MCF 10A (cell line): ENCODE data around the gene TCF4. TPM values are rescaled to one million over a fixed set of nuclear protein-coding genes. Genes with fewer than 3 reads are reported as not detected.

Experiments
- BruUV-seq: library from RNA; stranded (reverse); fragments of 400-500 nt; replicated peaks from 2 replicates; lab custom pipeline; 2021; lab: Mats Ljungman, UMichigan
- CTCF ChIA-PET: fragments of 300-600 bp; sonication (Branson Sonifier 250); formaldehyde crosslinking; extraction: SDS; loops from one replicate; lab custom pipeline; 2021; ENCODE audit warnings: antibody characterized with exemption, inconsistent platforms; lab: Yijun Ruan, JAX
- POLR2A ChIA-PET: fragments of 300-600, 350-650 bp; sonication (Branson Sonifier 250); formaldehyde crosslinking; extraction: SDS; loops from one replicate; lab custom pipeline; 2020; ENCODE audit warnings: antibody characterized with exemption, inconsistent platforms; lab: Yijun Ruan, JAX
- DNase-seq: peaks from one replicate; pipeline ENCODE4 v3.0.0-alpha.2; 2018; ENCODE audit not compliant: unreplicated experiment
- H3K27ac Mint-ChIP-seq: one replicate; pipeline ENCODE4 v1.8.0; 2022; ENCODE audit warnings: mild to moderate bottlenecking, low read depth, mixed read lengths; ENCODE audit not compliant: unreplicated experiment
- H3K27me3 Mint-ChIP-seq: one replicate; pipeline ENCODE4 v1.8.0; 2022; ENCODE audit warnings: mixed read lengths; ENCODE audit not compliant: insufficient read depth, unreplicated experiment
- H3K36me3 Mint-ChIP-seq: one replicate; pipeline ENCODE4 v1.8.0; 2022; ENCODE audit warnings: mild to moderate bottlenecking, moderate library complexity, mixed read lengths; ENCODE audit not compliant: insufficient read depth, unreplicated experiment
- H3K4me1 Mint-ChIP-seq: one replicate; pipeline ENCODE4 v1.8.0; 2022; ENCODE audit warnings: mixed read lengths; ENCODE audit not compliant: insufficient read depth, unreplicated experiment
- H3K4me3 Mint-ChIP-seq: one replicate; pipeline ENCODE4 v1.8.0; 2022; ENCODE audit warnings: mild to moderate bottlenecking, moderate library complexity, mixed read lengths; ENCODE audit not compliant: unreplicated experiment
- H3K9me3 Mint-ChIP-seq: one replicate; pipeline ENCODE4 v1.8.0; 2022; ENCODE audit warnings: mixed read lengths; ENCODE audit not compliant: unreplicated experiment
- CTCF ChIP-seq: fragments of 200-600 bp; IDR thresholded peaks from one replicate; pipeline ENCODE4 v1.8.0; 2022; ENCODE audit warnings: antibody characterized with exemption, mild to moderate bottlenecking; ENCODE audit not compliant: unreplicated experiment
- intact Hi-C: fragments of 100-400 bp; cut with micrococcal nuclease; formaldehyde crosslinking; loops from 2 replicates; pipeline ENCODE4 v1.14.1; 2022
- total RNA-seq: library from RNA; stranded (reverse); gene quantifications from 2 replicates; pipeline ENCODE4 v1.2.3, GENCODE V29; 2022

Gene TCF4
- total RNA-seq, 1 experiment from 2014 or later = 6.2 TPM

- H3K4me1 Mint-ChIP-seq = no peaks in the 10 kb centered on the region
Observed at GRCh38 chr18:55608497-55608896, 20.5 kb upstream of the TCF4 start.

GRCh38 chr18:55607773-55608172, 19.8 kb upstream of the TCF4 start:
- intact Hi-C loops = no loop called here
- TF ChIP-seq CTCF = no peak
- H3K4me1 Mint-ChIP-seq = no peaks in the 10 kb centered on the region
- H3K4me3 Mint-ChIP-seq = no peak overlapping the region
- H3K27ac Mint-ChIP-seq = no peak overlapping the region
- no TSS peak for BruUV-seq
- no peaks in the 10 kb centered on the region for H3K36me3 Mint-ChIP-seq
- no peaks in the 10 kb centered on the region for H3K27me3 Mint-ChIP-seq
- CTCF ChIA-PET = interaction anchor here (0.6 kb wide), 1 partner anchor 245 kb away, joined by 4 read pairs; no protein-coding TSS in a partner anchor
- POLR2A ChIA-PET = interaction anchor here (0.7 kb wide), 1 partner anchor 94 kb away, joined by 4 read pairs; no protein-coding TSS in a partner anchor
- H3K9me3 Mint-ChIP-seq = no peaks in the 10 kb centered on the region
- DNase-seq = no peak

More at GRCh38 chr18:55608497-55608896, 20.5 kb upstream of the TCF4 start:
- POLR2A ChIA-PET = interaction anchor here (0.7 kb wide), 1 partner anchor 95 kb away, joined by 4 read pairs; no protein-coding TSS in a partner anchor
- intact Hi-C loops = no loop called here
- Mint-ChIP-seq H3K9me3 (no peaks in the 10 kb centered on the region), H3K27me3 (no peaks in the 10 kb centered on the region), H3K4me3 (no peak overlapping the region), H3K36me3 (no peaks in the 10 kb centered on the region), H3K27ac (no peak overlapping the region)
- BruUV-seq = no TSS peak
- no peak for DNase-seq
- CTCF ChIA-PET = interaction anchor here (0.6 kb wide), 1 partner anchor 245 kb away, joined by 4 read pairs; no protein-coding TSS in a partner anchor
- TF ChIP-seq CTCF = no peak

- TF ChIP-seq CTCF = no peak
- CTCF ChIA-PET = no interaction called here
- Mint-ChIP-seq H3K27ac (no peak overlapping the region), H3K4me1 (no peaks in the 10 kb centered on the region), H3K9me3 (no peaks in the 10 kb centered on the region), H3K4me3 (no peak overlapping the region), H3K36me3 (no peaks in the 10 kb centered on the region), H3K27me3 (no peaks in the 10 kb centered on the region)
- DNase-seq = no peak
- intact Hi-C loops = no loop called here
- no TSS peak for BruUV-seq
- POLR2A ChIA-PET = no interaction called here
Observed at GRCh38 chr18:55605733-55606338, 17.8 kb upstream of the TCF4 start.

GRCh38 chr18:55603775-55604174, 15.8 kb upstream of the TCF4 start:
- intact Hi-C loops = no loop called here
- no peak for TF ChIP-seq CTCF
- BruUV-seq = no TSS peak
- no peaks in the 10 kb centered on the region for H3K9me3 Mint-ChIP-seq
- H3K4me1 Mint-ChIP-seq = no peaks in the 10 kb centered on the region
- no peaks in the 10 kb centered on the region for H3K36me3 Mint-ChIP-seq
- ChIA-PET POLR2A (no interaction called here), CTCF (interaction anchor here (0.6 to 1.0 kb wide), 2 partner anchors 15 to 25 kb away, joined by 3 read pairs; no protein-coding TSS in a partner anchor)
- no peak overlapping the region for H3K4me3 Mint-ChIP-seq
- no peak overlapping the region for H3K27ac Mint-ChIP-seq
- DNase-seq = no peak
- no peaks in the 10 kb centered on the region for H3K27me3 Mint-ChIP-seq
